ENCODE results near the gene SDCBP2.

The SDCBP2 gene

DNA sequence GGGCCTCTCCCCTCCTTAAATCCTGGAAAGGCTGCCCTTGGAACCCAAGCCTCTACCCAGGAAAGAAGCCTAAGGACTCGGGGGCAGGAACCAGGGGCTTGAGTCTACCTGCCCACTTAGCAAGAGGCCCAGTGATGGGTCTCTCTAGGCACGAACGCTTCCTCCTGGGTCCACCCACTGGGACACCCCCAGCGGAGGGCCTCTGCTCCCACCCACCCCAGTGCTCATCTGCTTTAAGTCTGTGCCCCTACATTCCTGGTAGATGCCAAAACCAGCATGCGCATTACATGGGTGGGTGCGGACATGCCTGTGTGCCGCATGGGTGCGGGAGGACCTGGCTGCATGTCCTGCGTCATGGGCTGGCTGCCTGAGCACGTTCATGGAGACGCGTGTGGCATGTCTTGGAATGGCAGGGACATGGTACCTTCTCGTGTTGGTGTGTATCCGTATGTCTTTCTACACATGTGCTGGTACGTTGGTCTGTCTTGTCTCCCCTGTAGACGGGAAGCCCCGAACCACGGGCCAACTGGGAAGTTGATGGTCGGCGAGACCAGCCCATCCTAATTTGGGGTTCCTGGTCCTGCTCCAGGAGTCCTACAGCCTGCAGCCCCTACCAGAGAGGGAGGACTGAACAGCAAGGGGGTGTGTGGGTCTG lies 33.5 kb downstream of the SDCBP2 start:
- no peak for DNase-seq (ENCODE audit: low spot score)

DNA sequence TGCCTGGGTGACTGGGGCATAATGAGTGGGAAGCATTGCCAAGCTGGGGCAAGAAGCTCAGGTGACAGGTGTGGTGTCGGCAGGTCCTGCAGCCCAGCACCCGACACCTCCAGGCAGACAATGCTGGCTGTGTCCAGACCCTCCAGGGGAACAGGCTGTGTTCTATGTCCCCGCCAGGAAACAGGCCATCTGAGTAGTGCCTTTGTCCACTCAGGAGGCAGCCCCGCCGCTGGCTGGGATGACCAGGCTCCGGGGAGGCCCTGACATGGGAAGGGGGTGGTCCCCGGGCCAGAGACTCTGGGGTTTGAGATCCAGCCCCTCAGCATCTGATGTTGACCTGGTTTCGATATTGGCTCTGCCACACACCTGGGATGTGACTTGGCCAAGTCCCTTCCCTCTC lies 34.4 kb downstream of the SDCBP2 start:
- DNase-seq (ENCODE audit: low spot score): no peak

DNA sequence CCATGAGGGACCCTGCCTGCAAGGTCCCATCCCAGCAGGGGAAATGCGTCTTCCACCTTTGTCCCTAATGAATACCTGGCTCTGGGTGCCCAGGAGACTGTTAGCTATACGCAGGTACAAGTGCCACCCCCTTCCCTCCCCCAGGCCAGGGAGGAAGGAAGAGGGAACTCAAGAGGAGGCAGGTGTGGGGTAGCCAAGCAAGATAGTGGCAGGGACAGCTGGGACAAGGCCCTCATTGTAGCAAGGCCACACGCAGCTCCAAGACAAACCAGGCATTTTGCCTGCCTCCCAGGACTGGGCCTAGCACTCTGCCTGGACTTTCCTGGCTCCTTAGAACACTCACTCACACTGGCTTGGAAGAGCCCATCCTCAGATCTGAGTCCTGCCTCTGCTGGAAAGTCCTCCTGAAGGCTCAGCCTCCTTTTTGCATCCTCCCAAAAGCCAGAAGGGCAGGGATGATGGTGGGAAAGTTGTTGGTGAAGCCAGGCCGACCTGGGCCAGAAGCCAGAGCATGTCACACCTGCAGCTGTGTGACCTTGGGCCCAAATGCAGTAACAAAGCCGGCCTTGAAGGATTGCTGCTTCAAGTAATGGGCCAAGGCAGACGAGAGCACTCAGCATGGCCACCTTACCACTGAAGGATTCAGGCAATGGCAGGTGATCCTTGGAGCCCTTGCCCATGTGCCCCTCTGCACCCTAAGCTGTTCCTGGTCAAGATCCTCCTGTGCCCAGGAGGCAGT lies 35.1 kb downstream of the SDCBP2 start:
- DNase-seq (ENCODE audit: low spot score): no peak

DNA sequence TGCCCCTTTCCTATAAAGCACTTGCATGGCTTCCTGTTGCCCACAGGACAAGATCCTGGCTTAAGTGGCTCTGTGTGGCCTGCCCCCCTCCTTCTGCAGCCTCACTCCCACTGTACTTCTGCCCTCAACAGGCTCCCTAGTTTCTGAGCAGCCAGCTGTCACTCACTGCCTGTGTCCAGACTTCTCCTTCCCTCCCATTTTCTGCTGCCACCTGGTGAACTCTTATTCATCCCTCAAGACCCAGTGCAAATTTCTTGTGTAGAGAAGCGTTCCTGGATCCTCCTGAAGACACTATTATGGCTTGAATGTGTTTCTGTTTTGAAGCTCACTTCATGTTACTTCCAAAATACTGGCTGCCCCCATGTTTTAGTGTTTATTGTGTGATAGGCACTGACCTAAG lies 36.3 kb downstream of the SDCBP2 start:
- DNase-seq (ENCODE audit: low spot score): no peak

DNA sequence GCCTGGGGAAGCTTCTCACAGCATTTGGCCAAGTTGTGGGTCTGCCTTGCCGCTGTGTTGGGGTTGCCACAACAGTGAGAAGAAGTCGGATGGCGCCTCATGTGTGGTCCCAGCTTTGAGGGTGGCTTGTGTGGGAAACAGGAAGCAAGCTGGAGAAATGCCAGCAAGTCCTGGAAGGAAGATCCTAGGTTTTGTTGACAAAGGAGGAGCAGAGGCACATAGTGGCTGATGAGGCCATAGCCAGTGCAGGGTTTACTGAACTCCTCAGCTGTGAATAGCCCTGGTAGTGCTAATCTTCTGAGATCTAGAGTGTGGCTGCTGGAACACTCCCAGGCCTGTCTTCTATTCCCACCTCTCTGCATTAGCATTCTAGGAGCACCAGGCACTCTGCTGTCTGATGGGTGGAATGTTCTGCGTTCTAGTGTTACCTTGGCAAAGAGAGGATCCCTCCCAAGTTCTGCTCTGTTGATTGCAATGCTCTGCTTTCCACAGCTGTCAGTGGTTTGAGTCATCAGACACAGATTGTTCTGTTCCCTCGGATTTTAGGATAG lies 37.7 kb downstream of the SDCBP2 start:
- no peak for DNase-seq (ENCODE audit: low spot score)

DNA sequence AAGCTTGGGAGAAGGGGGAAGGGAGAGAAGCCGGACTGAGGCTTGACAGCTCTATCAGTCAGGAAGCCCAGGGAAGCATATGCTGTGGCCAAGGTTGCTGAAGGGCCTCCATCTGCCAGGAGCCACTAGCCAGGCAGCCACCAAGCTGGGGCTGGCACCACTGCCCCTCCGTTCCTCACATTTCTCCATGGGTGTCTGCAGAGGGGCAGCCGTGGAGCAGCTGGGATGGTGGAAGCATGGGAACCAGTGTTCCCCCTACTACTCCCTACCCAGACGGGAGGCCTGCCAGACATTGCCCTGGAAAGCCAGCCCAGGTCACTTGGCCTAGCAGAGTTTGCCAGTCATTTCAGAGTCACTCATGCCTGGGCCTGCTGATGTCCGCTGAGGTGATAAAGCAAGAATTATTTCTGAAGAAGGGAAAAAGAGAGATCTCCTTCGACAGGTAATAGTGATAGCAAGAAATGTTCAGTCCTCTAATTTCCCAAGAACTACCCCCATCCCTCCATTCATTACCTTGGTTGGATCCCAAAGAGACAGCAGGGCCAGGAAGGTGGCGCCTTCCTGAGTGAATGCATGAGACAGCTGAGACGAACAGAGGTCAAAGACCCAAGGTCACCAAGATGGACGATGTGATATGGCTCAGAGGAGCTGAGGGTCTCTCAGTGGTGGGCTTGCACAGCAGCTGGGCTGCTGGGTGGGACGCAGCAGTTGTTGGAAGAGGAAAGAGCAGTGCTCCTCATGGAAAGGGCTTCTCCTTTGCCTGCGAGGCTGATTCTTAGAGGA lies 41.0 kb downstream of the SDCBP2 start:
- no peak for DNase-seq (ENCODE audit: low spot score)

DNA sequence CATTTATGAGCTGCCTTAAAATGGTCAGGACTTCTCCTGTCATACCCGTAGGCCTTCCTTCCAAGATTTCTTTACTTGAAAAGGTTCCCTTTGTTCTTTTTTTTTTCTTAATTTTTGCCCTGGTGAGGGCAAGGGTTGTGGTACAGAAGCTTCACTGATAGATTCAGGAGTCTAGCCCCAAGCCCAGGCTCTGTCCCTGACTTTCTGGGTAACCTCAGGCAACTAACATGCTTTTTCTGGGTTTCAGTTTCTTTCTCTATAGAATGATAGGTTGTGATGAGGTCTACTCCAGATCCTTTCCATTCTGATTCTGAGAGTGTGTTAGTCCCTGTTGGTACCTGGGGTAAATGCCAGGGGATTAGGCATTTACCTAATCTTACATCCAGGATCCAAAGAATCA lies 41.6 kb downstream of the SDCBP2 start:
- DNase-seq (ENCODE audit: low spot score): no peak

DNA sequence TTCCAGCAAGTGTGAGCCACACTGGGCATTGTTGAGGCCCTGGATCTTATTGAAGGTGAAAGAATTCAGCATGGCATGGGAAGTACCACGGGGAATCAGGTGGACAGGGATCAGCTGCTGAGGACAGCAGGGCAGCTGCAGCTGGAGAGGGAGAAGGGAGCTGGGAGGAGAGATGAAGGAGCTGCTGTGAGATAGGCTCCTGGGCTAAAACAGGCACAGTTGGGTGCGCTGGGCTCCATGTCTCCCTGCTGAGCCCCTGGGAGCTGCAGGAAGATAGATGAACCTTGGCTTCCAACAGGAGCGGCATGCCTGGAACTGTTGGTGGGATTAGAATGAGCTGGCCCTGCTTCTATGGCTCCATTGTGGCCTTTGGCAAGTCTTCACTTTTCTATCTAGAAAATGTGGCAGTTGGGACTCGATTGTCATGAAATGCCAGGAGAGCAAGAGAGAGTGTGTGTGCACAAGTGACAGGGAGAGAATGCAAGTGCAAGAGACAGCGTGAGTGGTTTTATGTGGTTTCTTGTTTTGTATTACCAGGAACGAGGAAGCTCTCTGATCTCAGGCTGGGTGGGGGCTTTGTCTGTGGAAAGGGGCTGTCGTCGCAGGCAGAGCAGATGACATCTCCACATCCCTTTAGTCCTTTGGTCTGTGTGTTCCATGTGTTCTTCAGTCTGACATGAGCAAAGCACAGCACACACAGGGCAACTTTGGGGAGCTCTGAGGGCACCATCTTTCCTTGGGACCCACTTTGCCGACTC lies 42.5 kb downstream of the SDCBP2 start:
- no peak for DNase-seq (ENCODE audit: low spot score)

DNA sequence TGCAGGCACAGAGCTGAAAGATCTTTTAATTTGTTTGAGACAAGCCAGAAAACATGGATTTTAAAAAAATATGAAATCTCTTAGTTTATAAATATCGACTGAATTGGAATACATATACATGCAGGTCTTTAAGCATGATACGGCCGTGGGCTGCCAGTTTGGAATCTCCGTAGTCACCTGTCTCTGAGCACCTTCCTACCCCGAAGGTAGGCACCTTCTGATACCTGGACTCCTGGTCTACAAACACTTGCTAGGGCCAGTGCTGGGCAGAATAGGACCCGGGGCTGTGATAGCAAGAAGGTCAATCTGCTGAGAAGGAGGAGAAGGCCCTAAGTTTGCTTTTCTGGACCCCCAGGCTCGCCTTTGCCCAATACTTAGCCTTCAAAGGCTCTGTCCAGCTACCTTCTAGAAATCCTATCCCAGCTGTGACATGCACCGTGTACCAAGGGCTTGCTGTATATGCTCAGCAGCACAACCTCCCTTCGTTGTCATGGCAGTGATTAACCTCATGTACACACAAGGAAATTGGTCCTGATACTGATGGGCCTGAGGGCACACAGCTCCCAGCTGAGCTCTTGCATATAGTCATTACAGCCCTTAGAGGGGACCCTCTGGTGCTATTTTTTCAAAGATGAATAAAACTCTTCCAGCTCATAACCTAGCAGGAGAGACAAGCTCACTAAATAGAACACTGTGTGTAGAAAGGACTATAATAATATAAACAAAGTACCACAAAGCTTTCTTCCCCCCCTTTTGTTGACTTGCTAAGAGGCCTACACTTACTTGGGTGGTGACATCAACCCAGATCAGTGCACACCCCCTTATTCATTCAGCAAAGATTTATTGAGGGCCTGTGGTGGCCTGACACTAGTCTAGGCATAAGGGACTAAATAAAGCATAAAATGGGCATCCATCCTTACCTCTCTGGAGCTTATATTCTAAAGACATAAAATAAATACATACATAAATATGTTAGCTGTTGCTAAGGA lies 45.1 kb downstream of the SDCBP2 start:
- no peak for DNase-seq (ENCODE audit: low spot score)

DNA sequence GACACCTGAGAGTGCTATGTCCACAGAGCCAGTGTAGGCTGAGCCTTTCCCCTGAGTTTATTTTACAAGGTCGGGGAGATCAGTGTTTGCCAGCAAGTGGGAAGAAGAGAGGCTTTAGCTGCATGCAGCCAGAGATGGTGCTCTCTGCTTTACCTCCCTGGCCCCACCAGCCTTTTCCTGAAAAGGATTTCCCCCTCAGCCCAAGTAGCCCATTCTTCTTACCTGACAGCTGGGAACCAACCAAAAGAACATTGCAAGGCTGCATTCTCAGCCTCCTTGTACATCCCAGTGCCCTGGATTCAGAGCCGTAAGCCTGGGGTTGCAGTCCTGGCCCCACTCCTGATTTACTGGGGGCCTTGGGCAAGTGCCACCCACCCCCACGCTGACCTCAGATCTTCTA lies 46.0 kb downstream of the SDCBP2 start:
- DNase-seq (ENCODE audit: low spot score): no peak

DNA sequence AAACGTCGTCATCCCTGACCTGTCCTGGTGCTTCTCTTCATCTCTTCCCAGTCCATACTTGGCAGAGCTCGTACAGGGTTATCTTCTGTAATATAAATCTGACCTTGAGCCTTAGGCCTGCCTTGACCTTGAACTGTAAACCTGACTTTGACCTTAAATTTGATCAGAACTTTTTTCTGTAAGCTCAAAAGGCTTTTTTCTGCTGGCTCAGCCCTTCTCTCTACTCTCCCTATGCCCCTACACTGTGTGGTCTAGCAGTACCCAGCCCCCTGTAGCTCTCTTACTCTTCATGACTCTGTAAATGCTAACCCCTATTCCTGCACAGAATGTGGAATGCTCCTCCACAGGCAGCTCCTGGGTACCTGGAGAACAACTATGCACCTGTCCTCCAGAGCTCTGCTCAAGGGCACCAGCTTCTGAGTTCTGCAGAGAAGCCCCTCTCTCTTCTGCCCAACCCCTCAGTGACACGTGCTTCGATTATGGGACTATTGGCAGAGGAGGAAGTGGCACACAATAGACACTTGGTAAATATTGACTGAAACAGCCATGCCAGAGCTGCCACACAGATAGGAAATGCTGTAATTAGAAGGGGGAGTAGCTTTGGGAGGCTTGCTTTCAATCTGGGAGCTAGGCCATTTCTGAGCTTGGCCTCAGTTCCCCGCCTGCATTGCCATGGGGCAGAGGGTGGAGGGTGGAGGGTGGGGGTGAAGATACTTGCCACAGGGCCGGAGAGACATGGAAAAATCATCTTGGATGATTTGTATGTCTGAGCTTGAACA lies 47.5 kb downstream of the SDCBP2 start:
- DNase-seq (ENCODE audit: low spot score): no peak

DNA sequence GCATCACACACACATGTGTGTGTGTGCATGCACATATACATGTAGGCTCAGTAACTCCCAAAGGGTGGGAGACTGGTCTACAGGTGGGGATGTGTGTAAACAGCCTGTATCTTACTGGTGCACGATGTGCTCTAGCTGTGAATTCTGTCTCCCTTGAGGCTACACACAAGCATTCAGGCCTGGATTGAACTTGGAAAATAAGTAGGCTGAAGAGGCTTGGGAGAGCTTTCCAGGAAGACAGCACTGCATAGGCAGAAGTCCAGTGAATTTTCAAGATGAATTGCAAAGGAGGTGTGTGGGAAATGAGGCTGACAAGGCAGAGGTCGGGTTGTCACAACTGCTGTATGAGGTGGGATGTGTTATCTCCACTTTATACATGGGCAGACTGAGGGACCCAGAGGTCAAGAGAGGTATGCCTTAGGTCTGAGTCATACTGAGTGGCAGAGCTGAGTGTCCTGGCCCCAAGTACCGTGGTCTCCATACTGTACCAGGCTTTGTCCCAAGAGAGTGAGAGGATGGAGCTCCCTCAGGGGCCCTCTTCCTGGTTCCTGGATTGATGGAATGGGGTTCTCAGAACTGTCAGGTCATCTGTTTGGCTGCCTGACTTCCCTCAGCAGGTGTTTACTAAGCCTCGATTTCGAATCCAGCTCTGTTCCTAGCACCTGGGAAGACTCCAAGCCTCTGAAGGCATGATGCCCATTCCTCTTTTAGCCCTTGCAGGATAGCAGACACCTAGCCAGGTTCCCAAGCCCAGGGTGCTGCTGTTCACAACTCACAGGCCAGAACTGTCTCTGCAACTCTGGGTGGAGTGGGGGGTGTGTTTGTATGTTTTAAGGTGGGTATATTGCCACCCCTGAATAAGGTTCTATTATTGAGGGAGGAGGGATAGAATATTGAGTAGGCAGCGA lies 48.5 kb downstream of the SDCBP2 start:
- no peak for DNase-seq (ENCODE audit: low spot score)

DNA sequence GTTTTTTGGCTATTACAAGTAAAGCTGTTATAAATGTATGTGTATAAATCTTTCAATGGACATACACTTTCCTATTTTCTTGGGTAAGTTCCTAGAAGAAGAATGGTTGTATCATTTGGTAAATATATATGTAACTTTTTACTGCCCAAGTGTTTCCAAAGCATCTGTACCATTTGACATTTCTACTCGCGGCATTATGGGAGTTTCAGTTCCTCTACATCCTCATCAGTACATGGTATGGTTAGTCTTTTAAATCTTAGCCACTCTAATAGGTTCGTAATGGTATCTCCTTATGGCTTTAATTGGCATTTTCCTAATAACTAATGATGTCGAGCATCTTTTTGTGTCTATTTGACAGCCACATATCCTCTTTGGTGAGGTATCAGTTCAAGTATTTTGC lies 49.9 kb downstream of the SDCBP2 start:
- peak; percentile 26 for DNase-seq (ENCODE audit: low spot score)

DNA sequence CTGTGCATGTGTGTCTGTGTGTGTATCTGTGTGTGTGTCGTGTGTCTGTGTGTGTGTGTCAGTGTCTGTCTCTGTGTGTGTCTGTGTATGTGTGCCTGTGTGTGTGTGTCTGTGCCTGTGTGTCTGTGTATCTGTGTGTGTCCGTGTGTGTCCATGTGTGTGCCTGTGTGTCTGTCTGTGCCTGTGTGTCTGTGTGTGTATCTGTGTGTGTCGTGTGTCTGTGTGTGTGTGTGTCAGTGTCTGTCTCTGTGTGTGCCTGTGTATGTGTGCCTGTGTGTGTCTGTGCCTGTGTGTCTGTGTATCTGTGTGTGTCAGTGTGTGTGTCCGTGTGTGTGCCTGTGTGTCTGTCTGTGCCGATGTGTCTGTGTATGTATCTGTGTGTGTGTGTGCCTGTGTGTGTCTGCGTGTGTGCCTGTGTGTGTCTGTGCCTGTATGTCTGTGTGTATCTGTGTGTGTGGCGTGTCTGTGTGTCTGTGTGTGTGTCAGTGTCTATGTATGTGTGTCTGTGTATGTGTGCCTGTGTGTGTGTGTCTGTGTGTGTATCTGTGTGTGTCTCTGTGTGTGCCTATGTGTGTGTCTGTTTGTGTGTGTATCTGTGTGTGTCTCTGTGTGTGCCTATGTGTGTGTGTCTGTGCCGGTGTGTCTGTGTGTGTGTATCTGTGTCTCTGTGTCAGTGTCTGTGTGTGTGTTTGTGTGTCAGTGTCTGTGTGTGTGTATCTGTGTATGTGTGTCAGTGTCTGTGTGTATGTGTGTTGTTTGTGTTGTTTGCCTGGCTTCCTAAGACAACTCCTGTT lies 51.2 kb downstream of the SDCBP2 start:
- DNase-seq (ENCODE audit: low spot score): no peak

DNA sequence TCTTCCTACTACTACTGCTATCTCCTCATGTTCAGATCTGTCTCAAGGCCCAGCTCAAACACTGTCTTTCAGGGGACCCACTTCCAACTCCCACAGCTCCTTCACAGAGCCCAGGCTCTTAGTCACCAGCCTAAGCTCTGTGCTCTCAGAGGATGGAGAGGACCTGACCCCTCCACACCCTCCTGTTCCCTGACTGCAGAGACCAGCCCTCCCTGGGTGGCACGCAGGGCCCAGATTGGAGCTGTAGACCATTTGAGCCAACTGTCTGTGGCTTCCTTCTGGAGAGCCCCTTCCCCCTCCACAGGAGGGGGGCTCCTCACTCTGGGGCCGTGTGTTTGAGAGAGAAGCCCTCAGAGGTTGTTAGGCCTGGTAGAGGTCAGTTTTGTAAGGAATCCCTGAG lies 53.0 kb downstream of the SDCBP2 start:
- DNase-seq (ENCODE audit: low spot score): no peak

DNA sequence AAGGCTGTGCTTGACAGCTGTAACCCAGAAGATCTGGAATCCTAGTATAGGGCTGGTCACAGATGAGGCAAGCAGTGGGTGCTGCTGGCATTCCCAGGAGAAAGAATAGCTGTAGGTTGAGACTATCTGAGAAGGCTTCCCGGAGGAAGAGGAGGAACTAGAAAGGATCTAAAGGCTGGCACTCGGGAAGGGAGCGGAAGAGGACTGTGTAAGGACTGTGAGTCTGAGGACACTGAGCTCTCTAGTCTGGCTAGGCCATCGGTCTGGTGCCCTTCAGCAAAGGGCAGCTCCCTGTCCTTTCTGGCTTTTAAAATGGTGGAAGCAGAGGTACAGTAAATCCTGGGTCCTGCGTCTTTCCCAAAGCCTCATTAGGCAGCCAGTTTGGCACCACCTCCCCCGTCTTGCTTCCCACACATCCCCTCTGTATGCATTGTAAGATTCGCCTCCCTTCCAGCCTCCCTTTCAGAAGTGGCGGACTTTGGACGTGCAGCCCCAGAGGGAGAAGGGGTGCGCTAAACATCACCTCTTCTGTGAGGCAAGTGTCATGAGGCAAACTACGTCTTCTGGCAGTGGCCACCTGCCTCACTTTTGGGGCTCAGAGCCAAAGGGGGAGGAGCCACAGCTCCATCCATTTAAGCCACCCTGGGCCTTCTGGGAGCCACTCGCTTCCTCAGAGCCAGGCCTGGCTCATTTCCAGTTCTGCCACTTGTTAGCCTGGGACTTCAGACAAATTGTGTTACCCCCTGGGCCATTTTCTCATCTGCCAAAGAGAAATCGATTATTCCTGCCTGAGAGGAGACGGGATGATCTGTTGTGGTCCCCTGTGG lies 54.2 kb downstream of the SDCBP2 start:
- no peak for DNase-seq (ENCODE audit: low spot score)

DNA sequence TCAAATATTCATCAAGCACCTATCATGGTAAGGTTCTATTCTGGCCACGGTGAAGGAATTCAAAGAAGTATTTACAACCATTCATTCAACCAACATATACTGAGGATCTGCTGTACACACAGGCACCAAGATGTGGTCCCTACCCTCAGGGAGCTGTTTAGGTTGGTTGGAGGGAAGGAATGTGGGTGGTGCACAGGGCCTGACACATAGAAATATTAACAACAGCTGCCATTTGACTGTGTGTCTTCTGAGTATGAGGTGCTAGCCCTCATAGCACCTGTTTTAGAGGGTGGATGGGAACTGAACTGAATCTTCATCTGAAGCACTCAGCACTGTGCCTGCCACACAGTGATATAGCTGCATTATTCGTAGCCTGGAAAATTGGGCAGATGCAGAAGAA lies 55.6 kb downstream of the SDCBP2 start:
- DNase-seq (ENCODE audit: low spot score): no peak
